Measurements from ENCODE around the gene PCNT. TPM values are rescaled to one million over a fixed set of nuclear protein-coding genes. Genes with fewer than 3 reads are reported as not detected.

Gene PCNT
- total and polyA plus RNA-seq, 9 of the 15 experiments (the other 6 are each of a cell fraction or from before 2014, with no cell fraction given): 9.1 to 53.5 (median 31.3) TPM

DNA sequence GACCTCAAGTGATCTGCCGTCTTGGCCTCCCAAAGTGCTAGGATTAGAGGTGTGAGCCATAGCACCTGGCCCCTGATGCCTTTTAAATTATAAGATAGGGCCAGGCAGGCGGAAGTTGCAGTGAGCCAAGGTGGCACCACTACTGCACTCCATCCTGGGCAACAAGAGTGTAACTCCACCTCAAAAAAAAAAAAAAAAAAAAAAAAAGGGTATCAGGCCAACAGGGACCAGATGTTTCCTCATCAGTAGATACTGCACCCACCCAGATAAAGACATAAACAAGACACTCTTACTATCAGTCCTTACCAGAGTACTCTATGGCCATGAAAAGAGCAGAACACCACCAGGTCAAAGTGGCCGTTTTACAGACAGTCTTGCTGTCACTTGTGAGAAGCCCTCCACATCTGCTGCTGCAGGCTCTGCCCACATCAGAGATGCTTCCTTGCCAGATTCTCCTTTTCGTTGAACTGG lies 3.6 kb upstream of the PCNT start (continued):
- TF ChIP-seq BRD4 (IDR thresholded peaks at IDR 0.05) (no peak), NFE2 (IDR thresholded peaks at IDR 0.05; ENCODE audit: low read depth) (peak; percentile 45; the same call in 1 of the 2 replicates), MAFK (IDR thresholded peaks at IDR 0.05; ENCODE audit: low read length) (no peak; the same call in 1 of the 2 replicates), ZNF583 (CRISPR knock-in tag; IDR thresholded peaks at IDR 0.05) (no peak), TCF7L2 (IDR thresholded peaks at IDR 0.05; ENCODE audit: low read depth, low read length) (no peak), GATAD2A (IDR thresholded peaks at IDR 0.05) (0 out of 2 replicates have a peak, but pooled peaks have one; percentile 53), NCOA4 (IDR thresholded peaks at IDR 0.05; ENCODE audit: partially characterized antibody) (peak; percentile 91), ZNF217 (CRISPR knock-in tag; IDR thresholded peaks at IDR 0.05) (no peak), RNF2 (IDR thresholded peaks at IDR 0.05) (peak; percentile 89; the same call in 1 of the 2 replicates), MTA3 (IDR thresholded peaks at IDR 0.05; ENCODE audit: borderline replicate concordance) (peak; percentile 95), EHMT2 (IDR thresholded peaks at IDR 0.05) (peak; percentile 79), TCFL5 (CRISPR knock-in tag; conservative IDR thresholded peaks at IDR 0.05) (no peak), KAT7 (CRISPR knock-in tag; IDR thresholded peaks at IDR 0.05; ENCODE audit: borderline replicate concordance) (0 out of 2 replicates have a peak, but pooled peaks have one; percentile 6), CCAR2 (IDR thresholded peaks at IDR 0.05; ENCODE audit: low read depth, low read length) (no peak), ZFP36 (IDR thresholded peaks at IDR 0.05; ENCODE audit: low read depth, low read length, partially characterized antibody) (no peak), KDM4B (IDR thresholded peaks at IDR 0.05; ENCODE audit: borderline replicate concordance in 2 of 2, low read depth in 1 of 2) (no peak), SMC3 (conservative IDR thresholded peaks at IDR 0.05; ENCODE audit: insufficient read depth, low read depth, low read length) (no peak), PTTG1 (tag; IDR thresholded peaks at IDR 0.05; ENCODE audit: low read depth) (no peak), LARP7 (IDR thresholded peaks at IDR 0.05) (peak; percentile 42; the same call in 1 of the 2 replicates), POLR3A (IDR thresholded peaks at IDR 0.05; ENCODE audit: borderline replicate concordance, extremely low read depth, insufficient read depth, insufficient read length) (no peak)
- TF ChIP-seq, protein P1, sequence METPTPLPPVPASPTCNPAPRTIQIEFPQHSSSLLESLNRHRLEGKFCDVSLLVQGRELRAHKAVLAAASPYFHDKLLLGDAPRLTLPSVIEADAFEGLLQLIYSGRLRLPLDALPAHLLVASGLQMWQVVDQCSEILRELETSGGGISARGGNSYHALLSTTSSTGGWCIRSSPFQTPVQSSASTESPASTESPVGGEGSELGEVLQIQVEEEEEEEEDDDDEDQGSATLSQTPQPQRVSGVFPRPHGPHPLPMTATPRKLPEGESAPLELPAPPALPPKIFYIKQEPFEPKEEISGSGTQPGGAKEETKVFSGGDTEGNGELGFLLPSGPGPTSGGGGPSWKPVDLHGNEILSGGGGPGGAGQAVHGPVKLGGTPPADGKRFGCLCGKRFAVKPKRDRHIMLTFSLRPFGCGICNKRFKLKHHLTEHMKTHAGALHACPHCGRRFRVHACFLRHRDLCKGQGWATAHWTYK (CRISPR knock-in tag; IDR thresholded peaks at IDR 0.05): peak; percentile 29; the same call in 1 of the 2 replicates
- TF ChIP-seq, protein P2, sequence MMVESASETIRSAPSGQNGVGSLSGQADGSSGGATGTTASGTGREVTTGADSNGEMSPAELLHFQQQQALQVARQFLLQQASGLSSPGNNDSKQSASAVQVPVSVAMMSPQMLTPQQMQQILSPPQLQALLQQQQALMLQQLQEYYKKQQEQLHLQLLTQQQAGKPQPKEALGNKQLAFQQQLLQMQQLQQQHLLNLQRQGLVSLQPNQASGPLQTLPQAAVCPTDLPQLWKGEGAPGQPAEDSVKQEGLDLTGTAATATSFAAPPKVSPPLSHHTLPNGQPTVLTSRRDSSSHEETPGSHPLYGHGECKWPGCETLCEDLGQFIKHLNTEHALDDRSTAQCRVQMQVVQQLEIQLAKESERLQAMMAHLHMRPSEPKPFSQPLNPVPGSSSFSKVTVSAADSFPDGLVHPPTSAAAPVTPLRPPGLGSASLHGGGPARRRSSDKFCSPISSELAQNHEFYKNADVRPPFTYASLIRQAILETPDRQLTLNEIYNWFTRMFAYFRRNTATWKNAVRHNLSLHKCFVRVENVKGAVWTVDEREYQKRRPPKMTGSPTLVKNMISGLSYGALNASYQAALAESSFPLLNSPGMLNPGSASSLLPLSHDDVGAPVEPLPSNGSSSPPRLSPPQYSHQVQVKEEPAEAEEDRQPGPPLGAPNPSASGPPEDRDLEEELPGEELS (CRISPR knock-in tag; IDR thresholded peaks at IDR 0.05; ENCODE audit: borderline replicate concordance): no peak
- TF ChIP-seq, protein P3, sequence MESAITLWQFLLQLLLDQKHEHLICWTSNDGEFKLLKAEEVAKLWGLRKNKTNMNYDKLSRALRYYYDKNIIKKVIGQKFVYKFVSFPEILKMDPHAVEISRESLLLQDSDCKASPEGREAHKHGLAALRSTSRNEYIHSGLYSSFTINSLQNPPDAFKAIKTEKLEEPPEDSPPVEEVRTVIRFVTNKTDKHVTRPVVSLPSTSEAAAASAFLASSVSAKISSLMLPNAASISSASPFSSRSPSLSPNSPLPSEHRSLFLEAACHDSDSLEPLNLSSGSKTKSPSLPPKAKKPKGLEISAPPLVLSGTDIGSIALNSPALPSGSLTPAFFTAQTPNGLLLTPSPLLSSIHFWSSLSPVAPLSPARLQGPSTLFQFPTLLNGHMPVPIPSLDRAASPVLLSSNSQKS (CRISPR knock-in tag; IDR thresholded peaks at IDR 0.05): no peak
- TF ChIP-seq, protein P4, sequence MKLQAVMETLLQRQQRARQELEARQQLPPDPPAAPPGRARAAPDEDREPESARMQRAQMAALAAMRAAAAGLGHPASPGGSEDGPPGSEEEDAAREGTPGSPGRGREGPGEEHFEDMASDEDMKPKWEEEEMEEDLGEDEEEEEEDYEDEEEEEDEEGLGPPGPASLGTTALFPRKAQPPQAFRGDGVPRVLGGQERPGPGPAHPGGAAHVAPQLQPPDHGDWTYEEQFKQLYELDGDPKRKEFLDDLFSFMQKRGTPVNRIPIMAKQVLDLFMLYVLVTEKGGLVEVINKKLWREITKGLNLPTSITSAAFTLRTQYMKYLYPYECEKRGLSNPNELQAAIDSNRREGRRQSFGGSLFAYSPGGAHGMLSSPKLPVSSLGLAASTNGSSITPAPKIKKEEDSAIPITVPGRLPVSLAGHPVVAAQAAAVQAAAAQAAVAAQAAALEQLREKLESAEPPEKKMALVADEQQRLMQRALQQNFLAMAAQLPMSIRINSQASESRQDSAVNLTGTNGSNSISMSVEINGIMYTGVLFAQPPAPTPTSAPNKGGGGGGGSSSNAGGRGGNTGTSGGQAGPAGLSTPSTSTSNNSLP (IDR thresholded peaks at IDR 0.05; ENCODE audit: borderline replicate concordance, low read depth, low read length): 0 out of 2 replicates have a peak, but pooled peaks have one; percentile 34
